Immature natural killer cell (primary cell): ENCODE results near the gene KDM6B. TPM values are rescaled to one million over a fixed set of nuclear protein-coding genes. Genes with fewer than 3 reads are reported as not detected.
A peak's percentile ranks its signal among the peaks of the same experiment; 100 is the strongest.

Experiments
- DNase-seq, 3 donors: peaks; one replicate each; pipeline ENCODE4 v3.0.0; 2022; ENCODE audit warnings: mixed read lengths in 1 of 3
- H3K27ac Mint-ChIP-seq, 6 donors: one replicate each; pipeline ENCODE4 v1.8.0; 2020; ENCODE audit warnings: mixed read lengths in 6 of 6, mild to moderate bottlenecking in 5 of 6, inconsistent platforms in 4 of 6, moderate library complexity in 3 of 6
- H3K27me3 Mint-ChIP-seq, 3 donors: one replicate each; pipeline ENCODE4 v1.8.0; 2020 to 2021; ENCODE audit warnings: low read depth in 3 of 3, mild to moderate bottlenecking in 3 of 3, mixed read lengths in 3 of 3, moderate library complexity in 3 of 3, inconsistent platforms in 1 of 3
- H3K36me3 Mint-ChIP-seq, 3 donors: one replicate each; pipeline ENCODE4 v1.8.0; 2020; ENCODE audit warnings: mixed read lengths in 3 of 3, inconsistent platforms in 2 of 3, mild to moderate bottlenecking in 2 of 3
- H3K4me1 Mint-ChIP-seq, 2 donors: one replicate each; pipeline ENCODE4 v1.8.0; 2020; ENCODE audit warnings: inconsistent platforms in 2 of 2, mild to moderate bottlenecking in 2 of 2, mixed read lengths in 2 of 2, moderate library complexity in 1 of 2
- H3K4me3 Mint-ChIP-seq, 5 donors: one replicate each; pipeline ENCODE4 v1.8.0; 2020; ENCODE audit warnings: mild to moderate bottlenecking in 5 of 5, mixed read lengths in 5 of 5, inconsistent platforms in 3 of 5, moderate library complexity in 3 of 5
- H3K9me3 Mint-ChIP-seq, 6 donors: one replicate each; pipeline ENCODE4 v1.8.0; 2020; ENCODE audit warnings: mild to moderate bottlenecking in 6 of 6, mixed read lengths in 6 of 6, inconsistent platforms in 4 of 6, moderate library complexity in 3 of 6
- polyA plus RNA-seq, 3 donors: library from polyadenylated mRNA; unstranded; fragments of 300-500 nt; fragmentation: Illumina TruSeq; gene quantifications; one replicate each; pipeline ENCODE4 v1.2.3, GENCODE V29; 2021

The KDM6B gene
- polyA plus RNA-seq, 3 donors from 2014 or later: 0.03 to 0.40 TPM; not detected in 1

DNA sequence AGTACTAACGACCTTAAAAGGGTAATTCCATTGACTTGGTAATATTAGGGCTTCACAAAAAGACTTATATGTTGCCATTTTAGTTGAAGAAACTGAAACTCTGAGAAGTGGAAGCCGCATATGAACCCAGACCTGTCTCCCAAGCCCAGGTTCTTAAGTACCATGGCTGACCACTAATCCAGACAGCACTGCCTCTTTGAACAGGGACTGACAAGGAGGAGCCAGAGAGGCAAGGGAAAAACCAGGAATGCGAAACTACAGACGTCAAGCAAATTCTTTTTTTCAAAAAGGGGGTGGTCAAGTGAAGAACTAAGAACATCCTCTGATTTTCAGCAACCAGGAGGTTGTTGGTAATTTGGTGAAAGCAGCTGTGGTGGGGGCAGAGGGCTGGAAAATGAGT is 39.0 kb downstream of the KDM6B start:
- H3K4me1 Mint-ChIP-seq: peaks cover 18 to 30% of the 10 kb centered on the region in 2 donors
- peaks cover 6 to 21% (median 10%) of the 10 kb centered on the region in 3 donors for H3K36me3 Mint-ChIP-seq
- no peaks in the 10 kb centered on the region for H3K9me3 Mint-ChIP-seq
- H3K4me3 Mint-ChIP-seq: no peak overlapping the region
- no peaks in the 10 kb centered on the region for H3K27me3 Mint-ChIP-seq
- H3K27ac Mint-ChIP-seq: peak overlapping the region in 1 of 6 donors; percentile 48
- no peak for DNase-seq

DNA sequence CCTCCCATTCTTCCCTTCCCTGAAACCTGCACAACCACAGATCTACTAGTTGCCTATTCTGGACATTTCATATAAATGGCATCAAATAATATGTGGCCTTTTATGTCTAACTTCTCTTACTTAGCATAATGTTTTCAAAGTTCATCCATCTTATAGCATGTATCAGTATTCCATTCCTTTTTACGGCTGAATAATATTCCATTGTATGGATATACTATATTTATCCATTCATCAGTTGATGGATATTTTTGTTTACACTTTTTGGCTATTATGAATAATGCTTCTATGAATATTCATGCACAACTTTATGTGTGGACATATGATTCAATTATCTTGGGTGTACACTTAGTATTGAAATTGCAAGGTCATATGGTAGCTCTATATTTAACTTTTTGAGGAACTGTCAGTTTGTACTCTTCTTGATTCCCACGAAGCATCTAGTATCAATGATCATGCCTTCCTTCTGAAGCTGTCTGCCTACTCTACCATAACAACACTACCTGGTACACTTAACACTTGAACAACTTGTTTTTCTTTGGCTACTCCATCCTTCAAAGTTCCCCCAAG is 41.9 kb downstream of the KDM6B start:
- no peaks in the 10 kb centered on the region for H3K27me3 Mint-ChIP-seq

DNA sequence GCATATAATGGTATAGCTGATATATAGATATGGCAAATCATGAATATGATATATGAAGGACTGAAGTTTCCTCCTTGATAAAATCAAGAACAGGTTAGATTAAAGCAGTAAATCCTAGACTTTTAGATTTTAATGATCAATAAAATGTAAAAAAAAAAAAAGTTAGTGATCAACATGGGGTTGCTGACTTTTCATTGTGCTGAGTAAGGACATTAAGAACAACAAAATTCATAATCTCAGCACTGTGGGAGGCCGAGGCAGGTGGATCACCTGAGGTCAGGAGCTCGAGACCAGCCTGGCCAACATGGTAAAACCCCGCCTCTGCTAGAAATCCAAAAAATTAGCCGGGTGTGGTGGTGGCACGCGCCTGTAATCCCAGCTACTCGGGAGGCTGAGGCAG is 44.2 kb downstream of the KDM6B start:
- Mint-ChIP-seq H3K27me3 (no peaks in the 10 kb centered on the region), H3K4me3 (no peak overlapping the region), H3K27ac (no peak overlapping the region), H3K4me1 (peaks cover 1 to 8% of the 10 kb centered on the region in 2 donors), H3K9me3 (no peaks in the 10 kb centered on the region), H3K36me3 (peaks cover 3 to 15% (median 7%) of the 10 kb centered on the region in 3 donors)
- DNase-seq: no peak

More for the DNA sequence above, 41.9 kb downstream of the KDM6B start:
- no peak overlapping the region for H3K4me3 Mint-ChIP-seq
- H3K4me1 Mint-ChIP-seq: peaks cover 4 to 19% of the 10 kb centered on the region in 2 donors
- H3K27ac Mint-ChIP-seq: peak overlapping the region in 2 of 6 donors; percentile 5 to 51
- H3K36me3 Mint-ChIP-seq: peaks cover 6 to 21% (median 7%) of the 10 kb centered on the region in 3 donors
- DNase-seq: no peak
- H3K9me3 Mint-ChIP-seq: no peaks in the 10 kb centered on the region

DNA sequence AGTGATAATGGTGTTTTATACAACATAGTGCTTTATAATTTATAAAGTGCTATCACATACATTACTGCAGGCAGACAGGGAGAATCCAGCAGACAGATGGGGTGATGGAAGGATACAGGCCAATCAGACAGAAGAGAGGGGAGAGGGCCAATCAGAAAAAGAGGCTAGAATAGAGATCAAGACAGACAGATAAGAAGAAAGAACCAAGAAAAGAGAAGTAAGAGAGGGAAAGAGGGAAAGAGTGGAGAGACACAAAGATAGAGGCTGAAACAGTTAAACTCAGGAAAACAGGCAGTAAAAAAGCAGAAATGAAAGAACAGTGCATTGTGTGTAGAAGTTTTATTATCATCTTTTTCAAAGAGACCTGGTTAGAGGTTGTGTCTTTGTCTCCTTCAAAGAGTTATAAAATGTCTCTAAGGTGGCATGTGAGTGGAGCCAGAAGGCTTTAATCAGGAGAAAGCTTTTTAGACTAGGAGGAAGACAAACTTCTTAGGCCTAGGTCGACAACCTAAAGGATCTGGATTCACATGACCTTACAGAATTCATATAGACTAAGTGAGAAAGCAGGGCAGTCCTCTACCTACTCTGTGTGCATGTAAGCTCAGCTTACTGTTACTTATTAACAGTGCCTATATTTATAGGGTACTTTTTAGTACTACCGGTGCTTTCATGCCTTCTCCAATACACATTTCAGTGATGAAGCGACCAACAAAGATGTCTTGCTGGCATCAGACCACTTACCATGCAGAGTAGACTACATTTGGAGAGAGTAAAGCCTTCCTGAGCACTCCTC is 46.3 kb downstream of the KDM6B start:
- Mint-ChIP-seq H3K27ac (no peak overlapping the region), H3K4me3 (no peak overlapping the region), H3K4me1 (peaks cover 5 to 7% of the 10 kb centered on the region in 2 donors), H3K36me3 (peaks cover 0 to 4% (median 0%) of the 10 kb centered on the region in 3 donors), H3K27me3 (peaks cover 5 to 9% (median 7%) of the 10 kb centered on the region in 3 donors), H3K9me3 (no peaks in the 10 kb centered on the region)
- no peak for DNase-seq

DNA sequence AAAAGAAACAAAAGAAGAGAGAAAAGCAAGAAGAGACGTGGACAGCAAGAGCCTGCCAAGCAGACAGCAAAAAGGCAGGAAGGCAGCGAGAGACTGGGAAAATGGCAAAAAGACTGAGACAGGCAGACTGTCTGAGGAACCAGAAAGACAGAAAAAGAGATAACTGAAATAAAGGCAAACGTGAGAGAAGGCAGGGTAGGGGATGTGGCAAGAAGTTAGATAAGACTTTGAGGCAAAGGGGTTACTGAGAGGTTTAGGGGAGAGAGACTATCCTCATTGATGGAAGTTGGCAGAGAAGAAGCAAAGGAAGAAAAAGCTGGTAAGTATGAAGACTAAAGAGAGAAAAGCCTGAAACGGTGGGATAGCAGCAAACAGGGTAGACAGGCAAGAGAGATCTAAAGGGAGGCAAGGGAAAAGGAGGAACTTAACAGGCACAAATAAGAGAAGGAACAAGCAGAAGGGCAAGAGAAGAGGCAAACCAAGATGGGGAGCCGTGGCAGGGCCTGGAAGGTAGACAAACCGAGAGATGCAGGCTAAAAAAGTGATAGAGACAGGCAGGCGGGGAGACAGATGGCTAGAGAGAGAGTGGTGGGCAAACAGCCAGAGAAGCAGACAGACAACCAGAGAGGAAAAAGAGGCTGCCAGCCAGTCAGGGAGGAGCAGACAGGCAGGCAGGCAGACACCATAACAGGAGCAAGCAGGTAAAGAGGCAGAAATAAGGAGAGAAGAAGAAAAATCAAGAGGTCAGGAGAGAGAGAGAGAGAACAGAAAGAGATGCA is 47.4 kb downstream of the KDM6B start:
- Mint-ChIP-seq H3K27me3 (peaks cover 5 to 17% (median 9%) of the 10 kb centered on the region in 3 donors), H3K36me3 (no peaks in the 10 kb centered on the region), H3K9me3 (peaks cover 0 to 2% (median 0%) of the 10 kb centered on the region in 6 donors), H3K4me3 (no peak overlapping the region), H3K4me1 (peaks cover 5 to 7% of the 10 kb centered on the region in 2 donors), H3K27ac (no peak overlapping the region)
- DNase-seq: no peak

DNA sequence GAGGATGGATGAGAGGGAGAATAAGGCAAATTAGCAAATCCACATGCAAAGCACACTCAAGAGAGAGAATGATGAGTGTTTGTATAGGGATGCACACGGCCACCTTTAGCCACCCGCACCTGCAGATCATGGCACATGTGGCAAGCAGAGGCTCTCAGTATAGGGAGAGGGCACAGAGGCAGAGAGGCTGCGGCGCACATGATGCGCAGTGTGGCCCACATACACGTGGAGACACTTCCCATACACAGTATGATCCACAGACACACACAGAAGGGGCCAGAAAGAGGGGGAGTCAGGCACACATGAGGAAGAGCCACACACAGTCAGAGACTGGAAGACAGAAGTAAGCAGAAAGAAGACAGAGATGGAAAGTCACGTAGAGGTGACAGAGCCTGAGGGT is 48.1 kb downstream of the KDM6B start:
- DNase-seq: no peak
- peaks cover 5 to 7% of the 10 kb centered on the region in 2 donors for H3K4me1 Mint-ChIP-seq
- H3K36me3 Mint-ChIP-seq: no peaks in the 10 kb centered on the region
- no peak overlapping the region for H3K27ac Mint-ChIP-seq
- H3K9me3 Mint-ChIP-seq: peaks cover 0 to 2% (median 0%) of the 10 kb centered on the region in 6 donors
- H3K27me3 Mint-ChIP-seq: peaks cover 5 to 17% (median 9%) of the 10 kb centered on the region in 3 donors
- H3K4me3 Mint-ChIP-seq: no peak overlapping the region

DNA sequence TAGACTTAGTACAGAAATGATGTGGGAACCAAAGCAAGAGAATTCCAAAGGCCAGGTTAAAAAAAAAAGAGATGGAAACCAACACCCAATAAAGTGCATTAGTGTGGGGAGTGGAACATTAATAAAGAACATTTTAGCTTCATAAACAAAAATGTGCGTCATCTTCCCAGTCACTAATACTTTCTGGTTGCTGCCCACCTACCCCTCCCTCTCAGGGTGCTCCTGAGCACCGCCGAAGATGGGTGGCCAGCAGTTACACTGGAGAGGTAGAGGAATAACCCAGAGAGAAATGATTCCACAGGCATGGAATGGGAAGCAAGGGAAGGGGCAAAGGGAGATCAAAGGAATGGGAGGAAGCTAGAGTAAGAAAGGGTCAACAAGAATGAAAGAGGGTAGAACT is 48.6 kb downstream of the KDM6B start:
- peaks cover 0 to 2% (median 0%) of the 10 kb centered on the region in 6 donors for H3K9me3 Mint-ChIP-seq
- no peak overlapping the region for H3K4me3 Mint-ChIP-seq
- no peak for DNase-seq
- no peak overlapping the region for H3K27ac Mint-ChIP-seq
- H3K27me3 Mint-ChIP-seq: peaks cover 5 to 17% (median 9%) of the 10 kb centered on the region in 3 donors
- H3K36me3 Mint-ChIP-seq: no peaks in the 10 kb centered on the region
- H3K4me1 Mint-ChIP-seq: peaks cover 5 to 7% of the 10 kb centered on the region in 2 donors

Other genes with a start within 250 kb of the KDM6B start
- gene SOX15, start 244.1 kb upstream of the KDM6B start, polyA plus RNA-seq: not detected
- gene FXR2, start 219.3 kb upstream of the KDM6B start, polyA plus RNA-seq: 10 to 100 TPM in 2 of 3 donors, 1 to 10 TPM in 1; 8.3 to 25.1 (median 10.4) TPM
- gene SAT2, start 206.4 kb upstream of the KDM6B start, polyA plus RNA-seq: 10 to 100 TPM; 33.9 to 39.1 (median 35.4) TPM
- not detected for gene SHBG, start 204.1 kb upstream of the KDM6B start, polyA plus RNA-seq
- gene ATP1B2, start 183.3 kb upstream of the KDM6B start, polyA plus RNA-seq: not detected
- gene TP53, start 146.7 kb upstream of the KDM6B start, polyA plus RNA-seq: 10 to 100 TPM; 17.0 to 39.7 (median 18.7) TPM
- 10 to 100 TPM; 18.5 to 24.8 (median 18.7) TPM for gene WRAP53, start 145.7 kb upstream of the KDM6B start, polyA plus RNA-seq
- gene EFNB3, start 129.0 kb upstream of the KDM6B start, polyA plus RNA-seq: not detected
- under 1 TPM in 1 of 3 donors, not detected in 2; 0.26 TPM for gene DNAH2, start 116.5 kb upstream of the KDM6B start, polyA plus RNA-seq
- gene TMEM88, start 20.8 kb downstream of the KDM6B start, polyA plus RNA-seq: not detected
- gene NAA38, start 23.3 kb downstream of the KDM6B start, polyA plus RNA-seq: 100 to 1,000 TPM; 131 to 346 (median 177) TPM
- gene CYB5D1, start 23.8 kb downstream of the KDM6B start, polyA plus RNA-seq: 1 to 10 TPM in 2 of 3 donors, not detected in 1; 2.9 to 3.7 TPM
- 10 to 100 TPM in 1 of 3 donors, 1 to 10 TPM in 1, under 1 TPM in 1; 0.72 to 19.6 (median 3.5) TPM for gene CHD3, start 54.6 kb downstream of the KDM6B start, polyA plus RNA-seq
- gene RNF227, start 82.1 kb downstream of the KDM6B start, polyA plus RNA-seq: 1 to 10 TPM; 1.9 to 3.3 (median 2.7) TPM
- under 1 TPM in 2 of 3 donors, not detected in 1; 0.15 to 0.26 TPM for gene KCNAB3, start 95.6 kb downstream of the KDM6B start, polyA plus RNA-seq
- 100 to 1,000 TPM; 233 to 379 (median 288) TPM for gene TRAPPC1, start 97.7 kb downstream of the KDM6B start, polyA plus RNA-seq
- gene CNTROB, start 98.0 kb downstream of the KDM6B start, polyA plus RNA-seq: 10 to 100 TPM in 1 of 3 donors, 1 to 10 TPM in 2; 1.8 to 14.4 (median 8.3) TPM
- gene GUCY2D, start 168.4 kb downstream of the KDM6B start, polyA plus RNA-seq: not detected
- gene ALOX15B, start 204.8 kb downstream of the KDM6B start, polyA plus RNA-seq: not detected